ENCODE data around the gene PLIN4.

Gene PLIN4

DNA sequence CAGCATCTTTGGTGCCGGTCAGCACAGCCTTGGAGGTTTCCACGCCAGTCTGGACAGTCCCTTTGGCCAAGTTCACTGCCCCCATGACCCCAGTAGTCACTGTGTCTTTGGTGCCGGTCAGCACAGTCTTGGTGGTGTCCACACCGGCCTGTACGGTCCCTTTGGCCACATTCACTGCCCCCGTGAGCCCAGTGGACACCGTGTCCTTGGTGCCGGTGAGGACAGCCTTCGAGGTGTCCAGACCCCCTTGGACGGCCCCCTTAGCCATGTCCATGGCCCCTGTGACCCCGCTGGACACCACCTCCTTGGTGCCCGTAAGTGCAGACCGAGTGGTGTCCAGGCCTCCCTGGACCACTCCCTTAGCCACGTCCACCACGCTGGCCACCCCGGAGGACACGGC lies 5.0 kb downstream of the PLIN4 start:
- in situ Hi-C loops (cut with HindIII; ENCODE audit: low pct_ligation_motif_present, low pct_unique_long_range_greater_than_20kb, low sequenced_read_pairs): no loop called here
- no peak for DNase-seq

DNA sequence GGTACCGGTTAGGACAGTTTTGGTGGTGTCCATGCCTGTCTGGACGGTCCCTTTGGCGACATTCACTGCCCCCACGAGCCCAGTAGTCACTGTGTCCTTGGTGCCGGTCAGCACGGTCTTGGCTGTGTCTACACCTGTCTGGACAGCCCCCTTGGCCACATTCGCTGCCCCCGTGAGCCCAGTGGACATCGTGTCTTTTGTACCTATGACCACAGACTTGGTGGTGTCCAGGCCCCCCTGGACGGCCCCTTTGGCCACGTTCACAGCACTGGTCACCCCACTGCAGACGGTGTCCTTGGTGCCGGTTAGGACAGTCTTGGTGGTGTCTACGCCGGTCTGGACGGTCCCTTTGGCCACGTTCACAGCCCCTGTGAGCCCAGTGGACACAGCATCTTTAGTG lies 6.2 kb downstream of the PLIN4 start:
- in situ Hi-C loops (cut with HindIII; ENCODE audit: low pct_ligation_motif_present, low pct_unique_long_range_greater_than_20kb, low sequenced_read_pairs): no loop called here
- no peak for DNase-seq

DNA sequence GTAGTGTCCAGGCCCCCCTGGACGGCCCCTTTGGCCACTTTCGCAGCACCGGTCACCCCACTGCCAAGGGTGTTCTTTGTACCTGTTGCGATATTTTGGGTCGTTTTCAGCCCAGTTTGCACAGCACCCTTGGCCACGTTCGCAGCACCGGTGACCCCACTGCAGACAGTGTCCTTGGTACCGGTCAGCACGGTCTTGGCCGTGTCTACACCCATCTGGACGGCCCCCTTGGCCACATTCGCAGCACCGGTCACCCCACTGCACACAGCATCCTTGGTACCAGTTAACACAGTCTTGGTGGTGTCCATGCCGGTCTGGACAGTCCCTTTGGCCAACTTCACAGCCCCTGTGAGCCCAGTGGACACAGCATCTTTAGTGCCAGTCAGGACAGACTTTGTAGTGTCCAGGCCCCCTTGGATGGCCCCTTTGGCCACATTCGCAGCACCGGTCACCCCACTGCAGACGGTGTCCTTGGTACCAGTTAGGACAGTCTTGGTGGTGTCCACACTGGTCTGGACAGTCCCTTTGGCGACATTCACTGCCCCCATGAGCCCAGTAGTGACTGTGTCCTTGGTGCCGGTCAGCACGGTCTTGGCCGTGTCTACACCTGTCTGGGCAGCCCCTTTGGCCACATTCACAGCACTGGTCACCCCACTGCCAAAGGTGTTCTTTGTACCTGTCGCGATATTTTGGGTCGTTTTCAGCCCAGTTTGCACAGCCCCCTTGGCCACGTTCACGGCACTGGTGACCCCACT lies 6.8 kb downstream of the PLIN4 start:
- DNase-seq: no peak
- in situ Hi-C loops (cut with HindIII; ENCODE audit: low pct_ligation_motif_present, low pct_unique_long_range_greater_than_20kb, low sequenced_read_pairs): no loop called here

DNA sequence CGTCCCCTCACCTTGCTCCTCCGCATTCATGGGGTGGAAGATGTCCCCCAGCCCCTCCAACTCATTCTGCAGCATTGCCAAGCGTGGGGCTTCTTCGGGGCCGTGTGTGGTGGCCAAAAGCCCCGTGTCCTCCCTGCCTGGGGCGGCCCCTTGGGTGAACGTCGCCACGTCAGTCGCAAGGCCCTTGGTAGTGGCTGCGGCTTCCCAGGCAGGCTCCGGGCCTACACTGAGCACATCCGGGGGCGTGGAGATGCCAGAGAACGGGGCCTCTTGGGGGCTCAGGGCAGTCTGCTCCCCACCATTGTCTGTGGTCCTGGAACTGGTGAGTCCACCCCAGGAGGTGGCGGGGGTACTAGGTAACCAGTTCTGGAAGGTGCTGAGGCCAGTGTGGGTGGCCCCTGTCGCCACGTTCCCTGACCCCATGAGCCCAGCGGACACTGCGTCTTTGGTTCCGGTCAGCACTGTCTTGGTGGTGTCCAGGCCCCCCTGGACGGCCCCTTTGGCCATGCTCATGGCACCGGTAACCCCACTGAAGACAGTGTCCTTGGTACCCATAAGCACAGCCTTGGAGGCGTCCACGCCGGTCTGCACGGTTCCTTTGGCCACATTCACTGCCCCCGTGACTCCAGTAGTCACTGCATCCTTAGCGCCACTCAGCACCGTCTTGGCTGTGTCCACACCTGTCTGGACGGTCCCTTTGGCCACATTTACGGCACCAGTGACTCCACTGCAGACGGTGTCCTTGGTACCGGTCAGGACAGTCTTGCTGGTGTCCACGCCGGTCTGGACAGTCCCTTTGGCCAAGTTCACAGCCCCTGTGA lies 7.6 kb downstream of the PLIN4 start:
- no peak for DNase-seq
- in situ Hi-C loops (cut with HindIII; ENCODE audit: low pct_ligation_motif_present, low pct_unique_long_range_greater_than_20kb, low sequenced_read_pairs): no loop called here

DNA sequence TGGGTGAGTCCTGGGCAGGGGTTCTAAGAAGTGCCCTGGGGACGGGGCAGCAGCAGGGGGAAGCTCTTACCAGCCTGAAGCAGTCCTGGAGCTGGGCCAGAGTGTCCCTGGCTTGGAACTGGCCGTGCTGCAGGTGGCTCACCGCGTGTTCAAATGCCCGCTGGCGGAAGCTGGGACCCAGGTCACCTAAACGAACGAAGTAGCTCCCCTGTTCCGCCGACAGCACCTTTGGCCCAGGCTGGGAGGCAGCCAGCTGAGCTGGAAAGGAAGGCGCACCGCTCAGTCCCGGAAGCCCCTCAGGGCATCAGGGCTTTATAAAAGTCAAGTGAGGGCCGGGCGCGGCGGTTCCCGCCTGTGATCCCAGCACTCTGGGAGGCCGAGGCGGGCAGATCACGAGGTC lies 9.6 kb downstream of the PLIN4 start:
- in situ Hi-C loops (cut with HindIII; ENCODE audit: low pct_ligation_motif_present, low pct_unique_long_range_greater_than_20kb, low sequenced_read_pairs): no loop called here
- DNase-seq: no peak

DNA sequence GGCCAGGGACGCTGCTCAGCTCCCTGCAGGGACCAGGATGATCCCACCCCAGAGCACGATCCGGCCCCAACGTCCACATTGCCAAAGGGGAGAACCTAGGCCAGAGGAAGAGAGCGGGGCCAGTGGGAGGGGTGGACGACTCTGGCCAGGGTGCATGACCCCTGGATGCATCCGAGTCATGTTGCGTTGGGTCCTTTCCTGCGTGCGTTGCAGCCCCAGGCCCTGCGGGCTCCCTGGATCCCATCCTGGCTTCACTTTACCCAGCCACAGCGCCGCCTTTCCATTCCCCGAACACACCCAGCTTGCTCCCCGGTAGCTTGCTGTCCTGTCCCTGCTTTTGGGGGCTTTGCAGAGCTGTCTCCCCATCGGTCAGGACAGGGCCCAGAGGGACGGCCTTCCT lies 10.5 kb downstream of the PLIN4 start:
- in situ Hi-C loops (cut with HindIII; ENCODE audit: low pct_ligation_motif_present, low pct_unique_long_range_greater_than_20kb, low sequenced_read_pairs): no loop called here
- DNase-seq: no peak

DNA sequence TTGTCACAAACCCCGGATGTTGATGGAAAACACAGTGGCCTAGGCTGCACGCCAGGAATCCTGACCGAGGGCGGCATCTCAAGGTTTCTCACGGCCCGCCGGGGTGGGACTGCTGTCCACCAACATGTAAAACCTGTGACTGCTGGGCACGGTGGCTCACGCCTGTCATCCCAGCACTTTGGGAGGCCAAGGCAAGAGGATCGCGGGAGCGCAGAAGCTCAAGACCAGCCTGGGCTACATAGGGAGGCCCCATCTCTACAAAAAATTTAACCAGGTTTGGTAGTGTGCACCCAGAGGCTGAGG lies 11.2 kb downstream of the PLIN4 start:
- in situ Hi-C loops (cut with HindIII; ENCODE audit: low pct_ligation_motif_present, low pct_unique_long_range_greater_than_20kb, low sequenced_read_pairs): no loop called here
- DNase-seq: no peak

DNA sequence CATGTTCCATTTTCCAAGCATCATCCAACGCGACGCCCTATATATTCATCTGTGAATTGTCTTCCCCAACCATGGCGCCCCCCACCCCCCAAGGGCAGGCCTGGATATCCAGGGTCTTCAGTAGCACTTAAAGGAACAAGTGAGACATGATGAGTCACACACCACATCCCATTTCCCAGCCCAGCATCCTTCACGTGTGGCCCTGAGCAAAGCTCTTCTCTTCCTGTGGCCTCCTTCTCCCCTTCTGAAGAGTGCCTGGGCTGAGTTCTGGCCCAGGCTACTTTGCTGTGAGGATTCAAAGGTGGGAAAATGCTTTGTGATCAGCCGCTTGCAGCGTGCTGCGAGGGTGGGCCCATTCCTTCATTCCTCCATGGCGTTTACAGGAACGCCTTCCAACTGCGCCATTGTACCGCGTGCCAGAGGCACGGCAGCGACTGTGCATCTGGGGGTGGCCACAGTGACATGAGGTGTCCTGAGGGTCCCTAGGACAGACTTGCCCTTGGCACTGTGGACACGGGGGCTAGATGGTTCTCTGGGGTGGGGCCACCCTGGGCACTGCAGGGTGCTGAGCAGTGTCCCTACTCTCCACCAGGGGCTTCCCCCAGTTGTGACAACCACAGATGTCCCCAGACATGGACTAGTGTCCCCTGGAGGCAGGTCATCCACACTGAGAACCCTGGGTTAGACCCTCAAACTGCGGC lies 11.7 kb downstream of the PLIN4 start:
- in situ Hi-C loops (cut with HindIII; ENCODE audit: low pct_ligation_motif_present, low pct_unique_long_range_greater_than_20kb, low sequenced_read_pairs): no loop called here
- peak; percentile 31 for DNase-seq

DNA sequence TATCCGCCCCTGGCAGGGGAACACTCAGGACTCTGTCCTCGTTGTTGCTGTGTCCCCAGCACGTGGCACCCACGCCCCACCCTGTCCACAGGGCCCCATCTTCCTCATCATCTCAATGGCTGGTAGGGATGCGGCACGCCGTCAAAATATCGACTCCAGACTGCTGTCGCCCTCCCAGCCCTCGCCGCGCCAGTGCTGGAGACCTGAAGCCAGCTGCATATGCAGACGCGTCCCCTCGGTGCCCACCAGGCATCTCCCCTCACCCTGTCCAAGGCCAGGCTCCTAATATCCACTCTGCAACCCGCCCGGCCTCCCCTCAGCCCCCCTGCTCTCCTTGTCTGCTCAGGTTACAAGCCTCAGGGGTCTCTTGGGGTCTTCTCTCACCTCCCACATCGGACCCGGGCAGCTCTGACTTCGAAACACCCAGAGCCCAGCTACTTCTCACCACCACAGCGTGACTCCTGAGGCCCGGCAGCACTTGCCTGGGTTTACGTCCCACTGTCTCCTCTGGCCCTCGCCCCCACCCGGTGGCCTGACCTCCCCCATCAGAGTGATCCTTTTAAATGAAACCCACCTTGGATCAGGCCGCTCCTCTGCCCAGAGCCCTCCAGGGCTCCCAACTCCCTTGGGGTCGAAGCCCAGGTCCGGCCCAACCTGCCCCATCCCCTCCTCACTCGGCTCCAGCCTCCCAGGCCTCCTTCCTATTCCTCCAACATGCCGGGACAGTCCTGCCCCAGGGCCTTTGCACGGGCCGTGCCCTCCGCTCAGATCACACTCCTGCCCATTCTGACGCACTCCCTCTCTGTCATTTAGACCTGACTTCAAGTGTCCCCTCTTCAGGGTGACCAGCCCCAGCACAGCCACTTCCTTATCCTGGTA lies 12.5 kb downstream of the PLIN4 start:
- in situ Hi-C loops (cut with HindIII; ENCODE audit: low pct_ligation_motif_present, low pct_unique_long_range_greater_than_20kb, low sequenced_read_pairs): no loop called here
- DNase-seq: no peak

DNA sequence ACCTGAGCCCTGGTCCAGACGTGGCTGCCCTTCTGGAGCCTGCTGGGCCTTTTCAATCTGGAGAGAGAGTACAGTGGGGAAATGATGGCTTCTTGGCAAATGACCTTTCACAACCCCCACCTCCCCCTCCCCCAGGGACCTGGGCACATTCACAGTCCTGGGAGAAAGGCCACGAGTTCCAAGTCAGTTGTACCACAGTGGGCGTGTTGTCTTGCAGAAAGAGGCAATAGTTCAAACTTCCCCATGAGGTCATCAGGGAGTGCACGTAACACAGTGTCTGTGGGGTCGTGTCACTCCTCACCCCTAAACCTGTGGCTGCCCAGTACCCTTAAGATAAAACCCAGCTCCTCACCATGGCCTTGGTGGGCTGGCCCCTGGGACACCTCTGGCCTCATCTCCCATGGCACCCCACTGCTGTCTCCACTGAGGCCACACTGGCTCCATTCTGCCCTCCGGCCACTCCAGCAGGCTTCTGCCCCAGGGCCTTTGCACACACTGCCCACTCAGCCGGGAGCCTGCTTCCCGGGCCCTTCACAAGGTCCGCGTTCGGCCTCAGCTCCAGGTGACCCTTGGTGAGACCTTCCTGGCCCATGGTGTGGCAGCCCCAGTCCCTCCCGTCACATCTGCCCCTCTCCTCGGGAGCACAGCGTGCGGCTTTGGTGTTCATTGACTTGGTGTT lies 13.3 kb downstream of the PLIN4 start:
- in situ Hi-C loops (cut with HindIII; ENCODE audit: low pct_ligation_motif_present, low pct_unique_long_range_greater_than_20kb, low sequenced_read_pairs): no loop called here
- DNase-seq: no peak

DNA sequence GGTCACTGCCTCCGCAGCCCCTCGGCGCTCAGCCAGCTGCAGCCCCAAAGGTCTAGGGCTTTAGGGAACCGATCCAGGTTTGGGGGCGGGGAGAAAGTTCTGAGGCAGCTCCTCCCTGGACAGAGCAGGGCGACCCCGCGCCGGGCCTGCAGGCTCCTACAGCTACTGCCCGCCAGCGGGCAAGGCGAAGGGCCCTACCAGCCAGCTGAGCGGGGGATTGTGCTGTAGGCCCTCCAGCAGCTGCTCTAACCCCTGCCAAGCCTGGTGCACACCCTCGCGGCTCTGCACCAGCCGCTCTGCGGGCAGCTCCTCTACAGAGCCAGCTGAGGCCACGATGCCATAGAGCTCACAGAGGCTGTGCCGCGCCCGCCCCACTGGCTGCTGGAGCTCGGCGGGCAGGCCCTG lies 14.0 kb downstream of the PLIN4 start:
- in situ Hi-C loops (cut with HindIII; ENCODE audit: low pct_ligation_motif_present, low pct_unique_long_range_greater_than_20kb, low sequenced_read_pairs): no loop called here
- DNase-seq: no peak

DNA sequence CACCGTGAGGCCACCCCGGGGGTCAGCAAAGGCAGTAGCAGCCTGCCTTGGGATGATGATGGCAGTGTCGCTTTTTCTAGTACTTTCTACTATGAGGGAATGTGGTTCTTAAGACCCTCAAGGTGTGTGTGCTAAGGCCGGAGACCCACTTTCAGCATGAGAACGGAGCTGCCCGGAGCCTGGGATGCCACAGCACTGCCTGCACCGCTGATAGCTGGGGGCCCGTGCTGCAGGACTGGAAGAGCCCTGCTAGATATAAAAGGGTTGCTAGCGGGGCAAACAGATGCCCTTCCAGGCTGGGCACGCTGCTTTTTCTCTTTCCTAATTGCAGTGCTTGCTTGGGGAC lies 14.5 kb downstream of the PLIN4 start:
- in situ Hi-C loops (cut with HindIII; ENCODE audit: low pct_ligation_motif_present, low pct_unique_long_range_greater_than_20kb, low sequenced_read_pairs): no loop called here
- no peak for DNase-seq

DNA sequence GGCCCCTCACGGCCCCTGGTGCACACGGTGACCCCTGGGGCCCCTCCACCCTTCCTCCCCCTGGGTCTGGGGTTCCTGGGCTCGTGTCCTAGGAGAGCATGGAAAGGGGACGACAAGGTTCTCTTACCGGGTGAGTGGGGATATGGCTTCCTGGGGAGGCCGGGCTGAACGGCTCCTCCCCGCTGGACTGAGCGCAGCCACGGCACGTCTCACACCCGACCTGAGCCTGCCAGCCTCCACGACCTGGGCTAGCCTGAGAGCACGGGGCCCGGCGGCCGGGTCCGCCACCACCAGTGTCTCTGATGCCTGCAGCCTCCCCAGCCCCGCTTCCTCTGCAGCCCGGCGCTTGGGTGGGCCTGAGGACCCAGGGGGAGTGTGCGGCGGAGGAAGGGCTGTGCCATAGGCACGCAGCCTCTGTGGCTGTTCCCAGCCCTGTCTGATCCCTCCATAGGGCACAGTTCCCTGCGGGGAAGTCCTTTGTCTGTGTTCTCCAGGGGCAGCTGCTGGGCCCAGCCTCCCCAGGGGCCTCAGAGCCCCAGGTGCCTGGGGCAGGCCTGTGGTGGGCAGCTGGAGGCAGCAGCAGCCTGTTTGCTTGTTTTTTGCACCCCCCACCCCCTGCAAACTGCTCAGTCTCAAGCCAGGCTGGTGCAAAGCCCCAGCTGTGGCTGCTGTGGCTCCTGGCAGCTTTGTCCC lies 15.0 kb downstream of the PLIN4 start:
- in situ Hi-C loops (cut with HindIII; ENCODE audit: low pct_ligation_motif_present, low pct_unique_long_range_greater_than_20kb, low sequenced_read_pairs): no loop called here
- DNase-seq: no peak

DNA sequence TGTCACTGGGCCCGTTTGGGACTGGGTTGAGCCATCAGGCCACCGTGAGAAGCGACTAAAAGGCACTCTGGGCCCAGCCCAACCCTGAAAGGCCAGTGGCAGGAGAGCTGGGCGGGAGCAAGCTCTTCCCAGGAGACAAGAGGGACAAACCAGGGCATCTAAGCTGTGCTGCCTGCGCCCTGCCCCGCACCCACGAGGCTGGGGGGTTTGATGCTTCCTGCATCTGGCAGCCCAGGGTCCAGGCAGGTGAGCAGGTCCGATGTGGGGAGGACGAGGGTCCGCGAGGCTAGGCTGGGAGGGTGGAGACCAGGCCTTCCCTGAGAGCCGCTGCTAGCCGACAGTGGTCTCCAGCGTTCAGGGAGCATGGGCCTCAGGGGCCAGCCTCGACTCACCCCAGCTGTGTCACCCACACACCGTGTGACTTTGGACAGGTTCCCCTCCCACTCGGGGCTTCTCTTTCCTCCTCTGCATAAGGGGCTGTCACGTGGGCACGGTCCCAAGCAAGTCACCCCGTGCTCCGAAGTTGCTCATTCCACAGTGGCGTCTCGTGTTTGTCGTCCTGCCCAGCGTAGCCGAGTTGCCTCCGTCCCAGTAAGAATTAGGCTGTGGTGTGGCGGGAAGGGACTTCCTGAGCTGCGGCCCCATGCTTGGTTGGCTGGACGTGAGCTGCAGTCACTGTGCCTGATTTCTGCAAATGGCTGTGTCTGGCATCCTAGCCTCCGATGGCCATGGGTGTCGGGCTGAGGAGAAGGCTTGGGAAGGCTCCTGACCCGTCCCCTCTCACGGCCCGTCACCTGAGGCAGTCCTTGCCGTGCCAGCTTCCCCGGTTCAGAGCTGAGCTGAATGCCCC lies 15.8 kb downstream of the PLIN4 start:
- DNase-seq: no peak
- in situ Hi-C loops (cut with HindIII; ENCODE audit: low pct_ligation_motif_present, low pct_unique_long_range_greater_than_20kb, low sequenced_read_pairs): no loop called here

DNA sequence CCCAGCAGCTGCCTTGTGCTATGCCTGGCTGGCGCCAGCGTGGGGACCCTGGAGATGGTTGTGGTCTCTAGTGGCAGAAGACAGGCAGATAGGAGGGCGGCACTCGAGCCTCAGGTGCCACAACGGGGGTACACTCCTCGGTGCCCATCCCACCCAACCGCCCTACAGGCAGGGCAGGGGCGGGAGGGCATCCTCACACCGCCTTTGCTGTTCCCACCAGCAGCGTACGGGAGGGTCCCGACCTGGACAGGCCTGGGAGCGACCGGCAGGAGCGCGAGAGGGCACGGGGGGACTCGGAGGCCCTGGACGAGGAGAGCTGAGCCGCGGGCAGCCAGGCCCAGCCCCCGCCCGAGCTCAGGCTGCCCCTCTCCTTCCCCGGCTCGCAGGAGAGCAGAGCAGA lies 16.6 kb downstream of the PLIN4 start:
- no peak for DNase-seq
- in situ Hi-C loops (cut with HindIII; ENCODE audit: low pct_ligation_motif_present, low pct_unique_long_range_greater_than_20kb, low sequenced_read_pairs): no loop called here

DNA sequence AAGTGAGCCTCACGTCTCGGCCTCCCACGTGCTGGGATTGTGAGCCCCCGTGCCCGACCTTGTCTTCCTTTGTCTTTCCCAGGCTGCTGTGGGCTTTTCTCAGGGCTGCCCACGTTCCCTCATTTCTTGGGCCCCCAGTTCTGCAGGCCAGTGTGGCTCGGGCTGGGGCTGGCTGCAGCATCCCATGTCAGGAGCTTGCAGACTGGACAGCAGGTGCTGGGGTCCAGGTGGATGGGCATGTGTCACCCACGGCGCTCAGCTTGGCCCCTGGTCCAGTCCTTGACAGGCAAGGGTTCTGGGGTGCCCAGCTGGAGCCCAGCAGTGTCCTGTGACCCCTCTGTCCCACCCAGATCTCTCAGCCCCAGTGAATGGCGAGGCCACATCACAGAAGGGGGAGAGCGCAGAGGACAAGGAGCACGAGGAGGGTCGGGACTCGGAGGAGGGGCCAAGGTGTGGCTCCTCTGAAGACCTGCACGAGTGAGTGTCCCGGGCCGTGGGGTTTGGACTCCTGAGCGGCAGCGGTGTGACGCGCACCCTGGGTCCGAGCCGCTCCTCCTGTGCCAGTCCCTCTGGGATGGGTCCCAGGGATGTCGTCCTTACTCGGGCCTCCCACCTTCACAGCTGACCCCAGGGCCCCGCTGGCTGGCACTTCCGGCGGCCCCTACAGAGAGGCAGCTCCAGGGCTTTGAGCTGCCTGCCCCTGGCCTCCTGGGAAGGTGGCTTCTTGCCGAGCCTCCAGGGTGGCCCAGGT lies 17.3 kb downstream of the PLIN4 start:
- no peak for DNase-seq
- in situ Hi-C loops (cut with HindIII; ENCODE audit: low pct_ligation_motif_present, low pct_unique_long_range_greater_than_20kb, low sequenced_read_pairs): no loop called here

All from ACHN (cell line).